ENCODE data around the gene NPC1L1.

Gene NPC1L1

GRCh38 chr7:44477938-44478337 lies 63.2 kb downstream of the NPC1L1 start:
- ChIA-PET CTCF (interaction anchor here (0.6 to 2.0 kb wide), 12 partner anchors 9 to 241 kb away, joined by 3 to 6 read pairs (median 3); no protein-coding TSS in a partner anchor), POLR2A (interaction anchor here (0.7 kb wide), 1 partner anchor 546 kb away, joined by 4 read pairs; no protein-coding TSS in a partner anchor)
- no peak for DNase-seq (ENCODE audit: extremely low spot score)
- no peak for TF ChIP-seq CTCF (IDR thresholded peaks at IDR 0.05; ENCODE audit: control extremely low read depth, extremely low read depth, low read depth, missing control alignments)

- peak; percentile 69 for DNase-seq (ENCODE audit: extremely low spot score)
- POLR2A ChIA-PET: interaction anchor here (0.7 kb wide), 1 partner anchor 546 kb away, joined by 4 read pairs; no protein-coding TSS in a partner anchor
- CTCF ChIA-PET: interaction anchor here (0.6 to 2.0 kb wide), 11 partner anchors 9 to 240 kb away, joined by 3 to 6 read pairs (median 3); no protein-coding TSS in a partner anchor
- peak; percentile 93 for TF ChIP-seq CTCF (IDR thresholded peaks at IDR 0.05; ENCODE audit: control extremely low read depth, extremely low read depth, low read depth, missing control alignments)
Observed at GRCh38 chr7:44477063-44477830, 63.9 kb downstream of the NPC1L1 start.

GRCh38 chr7:44476313-44476712 lies 64.8 kb downstream of the NPC1L1 start:
- no peak for DNase-seq (ENCODE audit: extremely low spot score)
- no peak for TF ChIP-seq CTCF (IDR thresholded peaks at IDR 0.05; ENCODE audit: control extremely low read depth, extremely low read depth, low read depth, missing control alignments)
- CTCF ChIA-PET: interaction anchor here (1.0 to 3.7 kb wide), 10 partner anchors 8 to 395 kb away, joined by 3 to 26 read pairs (median 5); no protein-coding TSS in a partner anchor
- POLR2A ChIA-PET: no interaction called here

- TF ChIP-seq CTCF (IDR thresholded peaks at IDR 0.05; ENCODE audit: control extremely low read depth, extremely low read depth, low read depth, missing control alignments): no peak
- ChIA-PET CTCF (interaction anchor here (3.7 kb wide), 1 partner anchor 11 kb away, joined by 18 read pairs; no protein-coding TSS in a partner anchor), POLR2A (no interaction called here)
- no peak for DNase-seq (ENCODE audit: extremely low spot score)
Observed at GRCh38 chr7:44473295-44473694, 67.8 kb downstream of the NPC1L1 start.

- CTCF ChIA-PET: interaction anchor here (0.8 to 3.7 kb wide), 2 partner anchors 11 to 232 kb away, joined by 3 to 18 read pairs; no protein-coding TSS in a partner anchor
- no peak for DNase-seq (ENCODE audit: extremely low spot score)
- TF ChIP-seq CTCF (IDR thresholded peaks at IDR 0.05; ENCODE audit: control extremely low read depth, extremely low read depth, low read depth, missing control alignments): no peak
- POLR2A ChIA-PET: no interaction called here
Observed at GRCh38 chr7:44472843-44473242, 68.3 kb downstream of the NPC1L1 start.

GRCh38 chr7:44471850-44472249 lies 69.3 kb downstream of the NPC1L1 start:
- CTCF ChIA-PET: interaction anchor here (0.8 kb wide), 1 partner anchor 231 kb away, joined by 3 read pairs; no protein-coding TSS in a partner anchor

More at GRCh38 chr7:44471850-44472249, 69.3 kb downstream of the NPC1L1 start:
- DNase-seq (ENCODE audit: extremely low spot score): no peak
- no peak for TF ChIP-seq CTCF (IDR thresholded peaks at IDR 0.05; ENCODE audit: control extremely low read depth, extremely low read depth, low read depth, missing control alignments)
- POLR2A ChIA-PET: no interaction called here

Measured in GM10248 (cell line).